Breast epithelium (tissue), 3 donors: ENCODE data around the gene IQGAP3.

Experiments used
- POLR2A ChIP-seq: fragments of 450-650 bp; IDR thresholded peaks from one replicate; pipeline ENCODE4 v1.6.1; 2016; ENCODE audit warnings: antibody characterized with exemption, mild to moderate bottlenecking, moderate library complexity
- TF ChIP-seq, protein P1 (sequence below), 3 donors: fragments of 450-650 bp; IDR thresholded peaks; one replicate each; pipeline ENCODE4 v1.5.1; 2016 to 2017; ENCODE audit warnings: antibody characterized with exemption in 3 of 3, mild to moderate bottlenecking in 3 of 3, moderate library complexity in 3 of 3

DNA sequence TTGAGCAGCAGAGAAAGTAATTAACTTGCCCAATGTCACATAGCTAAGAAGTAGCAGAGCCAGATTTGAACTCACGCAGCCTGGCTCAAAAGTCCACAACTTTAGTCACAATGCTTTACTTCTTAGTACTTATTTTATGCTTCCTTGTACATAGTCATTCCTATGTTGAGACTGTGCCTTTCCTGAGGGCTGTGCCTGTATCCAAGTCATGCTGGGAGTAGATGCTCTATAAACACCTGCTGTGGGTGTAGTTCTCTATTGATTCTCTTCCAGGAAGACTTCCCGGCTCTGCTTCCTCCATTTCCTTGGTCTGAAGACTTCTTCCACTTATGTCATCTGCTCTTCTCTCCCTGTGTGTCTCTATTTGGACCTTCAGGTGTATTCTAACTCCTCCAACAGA lies 16.6 kb downstream of the IQGAP3 start:
- no peak for TF ChIP-seq POLR2A
- TF ChIP-seq, protein P1, sequence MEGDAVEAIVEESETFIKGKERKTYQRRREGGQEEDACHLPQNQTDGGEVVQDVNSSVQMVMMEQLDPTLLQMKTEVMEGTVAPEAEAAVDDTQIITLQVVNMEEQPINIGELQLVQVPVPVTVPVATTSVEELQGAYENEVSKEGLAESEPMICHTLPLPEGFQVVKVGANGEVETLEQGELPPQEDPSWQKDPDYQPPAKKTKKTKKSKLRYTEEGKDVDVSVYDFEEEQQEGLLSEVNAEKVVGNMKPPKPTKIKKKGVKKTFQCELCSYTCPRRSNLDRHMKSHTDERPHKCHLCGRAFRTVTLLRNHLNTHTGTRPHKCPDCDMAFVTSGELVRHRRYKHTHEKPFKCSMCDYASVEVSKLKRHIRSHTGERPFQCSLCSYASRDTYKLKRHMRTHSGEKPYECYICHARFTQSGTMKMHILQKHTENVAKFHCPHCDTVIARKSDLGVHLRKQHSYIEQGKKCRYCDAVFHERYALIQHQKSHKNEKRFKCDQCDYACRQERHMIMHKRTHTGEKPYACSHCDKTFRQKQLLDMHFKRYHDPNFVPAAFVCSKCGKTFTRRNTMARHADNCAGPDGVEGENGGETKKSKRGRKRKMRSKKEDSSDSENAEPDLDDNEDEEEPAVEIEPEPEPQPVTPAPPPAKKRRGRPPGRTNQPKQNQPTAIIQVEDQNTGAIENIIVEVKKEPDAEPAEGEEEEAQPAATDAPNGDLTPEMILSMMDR (IDR thresholded peaks at IDR 0.05): no peak
